ENCODE results near the gene STRAP. TPM values are rescaled to one million over a fixed set of nuclear protein-coding genes. Genes with fewer than 3 reads are reported as not detected.
"Not testable (repeated sequence)": the region's sequence is repeated elsewhere in the genome, so short reads cannot be mapped to it uniquely, and the experiment has no call there.

The STRAP gene
- total RNA-seq, 1 donor from 2014 or later = 229 TPM

DNA sequence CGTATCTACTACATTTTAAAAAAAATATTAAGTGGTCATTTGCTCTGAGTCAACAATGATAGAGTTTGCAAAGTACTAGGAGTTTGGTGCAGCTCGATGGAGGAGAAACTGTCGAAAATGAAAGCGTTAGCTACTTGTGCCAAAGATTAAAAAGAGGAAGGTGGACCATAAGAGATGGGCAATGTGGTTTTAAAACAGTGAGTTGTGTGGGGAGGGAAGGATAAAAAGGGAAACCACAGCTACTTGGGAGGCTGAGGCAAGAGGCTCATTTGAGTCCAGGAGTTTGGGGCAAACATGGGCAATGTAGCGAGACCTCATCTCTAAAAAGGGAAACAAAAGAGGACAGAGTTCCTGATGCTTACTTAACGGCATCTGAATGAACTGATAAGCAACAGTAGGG, 18.2 kb upstream of the STRAP start:
- H3K4me1 Mint-ChIP-seq (ENCODE audit: low read depth) = no peaks in the 10 kb centered on the region
- H3K36me3 Mint-ChIP-seq (ENCODE audit: insufficient read depth) = no peaks in the 10 kb centered on the region
- TF ChIP-seq, protein P1, sequence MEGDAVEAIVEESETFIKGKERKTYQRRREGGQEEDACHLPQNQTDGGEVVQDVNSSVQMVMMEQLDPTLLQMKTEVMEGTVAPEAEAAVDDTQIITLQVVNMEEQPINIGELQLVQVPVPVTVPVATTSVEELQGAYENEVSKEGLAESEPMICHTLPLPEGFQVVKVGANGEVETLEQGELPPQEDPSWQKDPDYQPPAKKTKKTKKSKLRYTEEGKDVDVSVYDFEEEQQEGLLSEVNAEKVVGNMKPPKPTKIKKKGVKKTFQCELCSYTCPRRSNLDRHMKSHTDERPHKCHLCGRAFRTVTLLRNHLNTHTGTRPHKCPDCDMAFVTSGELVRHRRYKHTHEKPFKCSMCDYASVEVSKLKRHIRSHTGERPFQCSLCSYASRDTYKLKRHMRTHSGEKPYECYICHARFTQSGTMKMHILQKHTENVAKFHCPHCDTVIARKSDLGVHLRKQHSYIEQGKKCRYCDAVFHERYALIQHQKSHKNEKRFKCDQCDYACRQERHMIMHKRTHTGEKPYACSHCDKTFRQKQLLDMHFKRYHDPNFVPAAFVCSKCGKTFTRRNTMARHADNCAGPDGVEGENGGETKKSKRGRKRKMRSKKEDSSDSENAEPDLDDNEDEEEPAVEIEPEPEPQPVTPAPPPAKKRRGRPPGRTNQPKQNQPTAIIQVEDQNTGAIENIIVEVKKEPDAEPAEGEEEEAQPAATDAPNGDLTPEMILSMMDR (IDR thresholded peaks at IDR 0.05; ENCODE audit: unreplicated experiment) = no peak
- DNase-seq (ENCODE audit: low spot score, unreplicated experiment) = no peak
- no peak overlapping the region for H3K4me3 Mint-ChIP-seq (ENCODE audit: low read depth)
- H3K27ac Mint-ChIP-seq = no peak overlapping the region
- H3K9me3 Mint-ChIP-seq (ENCODE audit: low read depth) = no peaks in the 10 kb centered on the region
- H3K27me3 Mint-ChIP-seq = no peaks in the 10 kb centered on the region

GRCh38 chr12:15868186-15868585, 14.0 kb upstream of the STRAP start:
- no peaks in the 10 kb centered on the region for H3K4me1 Mint-ChIP-seq (ENCODE audit: low read depth)
- H3K4me3 Mint-ChIP-seq (ENCODE audit: low read depth) = no peak overlapping the region
- H3K9me3 Mint-ChIP-seq (ENCODE audit: low read depth) = no peaks in the 10 kb centered on the region
- no peak overlapping the region for H3K27ac Mint-ChIP-seq
- TF ChIP-seq, protein P1 (IDR thresholded peaks at IDR 0.05; ENCODE audit: unreplicated experiment) = no peak
- no peaks in the 10 kb centered on the region for H3K36me3 Mint-ChIP-seq (ENCODE audit: insufficient read depth)
- DNase-seq (ENCODE audit: low spot score, unreplicated experiment) = no peak
- no peaks in the 10 kb centered on the region for H3K27me3 Mint-ChIP-seq

GRCh38 chr12:15873556-15873955, 8.6 kb upstream of the STRAP start:
- Mint-ChIP-seq H3K4me1 (ENCODE audit: low read depth) (no peaks in the 10 kb centered on the region), H3K4me3 (ENCODE audit: low read depth) (no peak overlapping the region), H3K27ac (no peak overlapping the region), H3K36me3 (ENCODE audit: insufficient read depth) (no peaks in the 10 kb centered on the region), H3K9me3 (ENCODE audit: low read depth) (peaks cover 3% of the 10 kb centered on the region), H3K27me3 (no peaks in the 10 kb centered on the region)
- DNase-seq (ENCODE audit: low spot score, unreplicated experiment) = no peak
- TF ChIP-seq, protein P1 (IDR thresholded peaks at IDR 0.05; ENCODE audit: unreplicated experiment) = no peak

GRCh38 chr12:15874556-15875145, 7.5 kb upstream of the STRAP start:
- not testable (repeated sequence) for H3K36me3 Mint-ChIP-seq (ENCODE audit: insufficient read depth); H3K9me3 Mint-ChIP-seq (ENCODE audit: low read depth); H3K27me3 Mint-ChIP-seq; DNase-seq (ENCODE audit: low spot score, unreplicated experiment); H3K4me1 Mint-ChIP-seq (ENCODE audit: low read depth); H3K27ac Mint-ChIP-seq; H3K4me3 Mint-ChIP-seq (ENCODE audit: low read depth)

GRCh38 chr12:15875863-15876262, 6.3 kb upstream of the STRAP start:
- no peaks in the 10 kb centered on the region for H3K27me3 Mint-ChIP-seq
- DNase-seq (ENCODE audit: low spot score, unreplicated experiment) = no peak
- no peaks in the 10 kb centered on the region for H3K36me3 Mint-ChIP-seq (ENCODE audit: insufficient read depth)
- H3K27ac Mint-ChIP-seq = no peak overlapping the region
- H3K9me3 Mint-ChIP-seq (ENCODE audit: low read depth) = peaks cover 3% of the 10 kb centered on the region
- TF ChIP-seq, protein P1 (IDR thresholded peaks at IDR 0.05; ENCODE audit: unreplicated experiment) = no peak
- H3K4me1 Mint-ChIP-seq (ENCODE audit: low read depth) = peaks cover 5% of the 10 kb centered on the region
- no peak overlapping the region for H3K4me3 Mint-ChIP-seq (ENCODE audit: low read depth)

DNA sequence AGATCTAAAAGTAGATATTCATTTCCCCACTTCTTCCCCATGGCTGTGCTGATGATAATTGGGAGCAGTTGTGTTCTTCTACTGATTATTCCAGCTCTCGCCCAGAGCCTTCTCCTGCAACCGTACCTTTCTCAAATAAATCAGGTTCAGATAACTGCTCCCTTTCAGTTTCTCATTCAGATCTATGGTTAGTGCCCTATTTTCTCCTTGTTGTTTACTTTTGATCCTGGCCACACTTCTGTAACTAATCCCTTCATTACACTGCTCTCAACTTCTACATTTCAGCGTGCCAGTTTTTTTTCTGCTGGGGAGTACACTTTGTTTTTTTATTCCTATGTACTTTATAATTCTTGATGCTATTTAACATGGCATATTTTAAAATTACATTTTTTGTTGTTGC, 2.8 kb upstream of the STRAP start:
- Mint-ChIP-seq H3K27ac (no peak overlapping the region), H3K4me3 (ENCODE audit: low read depth) (no peak overlapping the region), H3K36me3 (ENCODE audit: insufficient read depth) (peaks cover 6% of the 10 kb centered on the region), H3K4me1 (ENCODE audit: low read depth) (peaks cover 21% of the 10 kb centered on the region), H3K9me3 (ENCODE audit: low read depth) (peaks cover 3% of the 10 kb centered on the region), H3K27me3 (no peaks in the 10 kb centered on the region)
- no peak for DNase-seq (ENCODE audit: low spot score, unreplicated experiment)
- TF ChIP-seq, protein P1 (IDR thresholded peaks at IDR 0.05; ENCODE audit: unreplicated experiment) = no peak

All from progenitor cell of endocrine pancreas (in vitro differentiated cells).